Measurements from ENCODE around the gene RPS19. TPM values are rescaled to one million over a fixed set of nuclear protein-coding genes. Genes with fewer than 3 reads are reported as not detected.

The RPS19 gene
- total RNA-seq, 1 experiment from 2014 or later = 3,297 TPM

DNA sequence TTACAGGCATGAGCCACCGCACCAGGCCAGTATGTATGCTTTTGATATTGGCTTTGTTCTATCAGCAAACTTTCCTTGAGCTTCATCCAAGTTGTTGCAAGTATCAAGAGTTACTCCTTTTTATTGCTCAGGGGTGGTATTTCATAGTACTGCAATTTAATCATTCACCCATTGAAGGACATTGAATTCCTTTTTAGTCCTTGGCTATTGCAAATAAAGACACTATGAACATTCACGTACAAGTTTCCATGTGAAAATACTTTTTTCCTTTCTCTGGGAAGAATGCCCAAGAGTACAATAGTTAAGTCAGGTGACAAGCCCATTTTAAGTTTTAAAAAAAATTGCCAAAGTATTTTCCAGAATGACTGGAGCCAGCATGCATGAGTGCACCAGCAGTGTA, 43.3 kb upstream of the RPS19 start:
- DNase-seq = no peak
- TF ChIP-seq, protein P1, sequence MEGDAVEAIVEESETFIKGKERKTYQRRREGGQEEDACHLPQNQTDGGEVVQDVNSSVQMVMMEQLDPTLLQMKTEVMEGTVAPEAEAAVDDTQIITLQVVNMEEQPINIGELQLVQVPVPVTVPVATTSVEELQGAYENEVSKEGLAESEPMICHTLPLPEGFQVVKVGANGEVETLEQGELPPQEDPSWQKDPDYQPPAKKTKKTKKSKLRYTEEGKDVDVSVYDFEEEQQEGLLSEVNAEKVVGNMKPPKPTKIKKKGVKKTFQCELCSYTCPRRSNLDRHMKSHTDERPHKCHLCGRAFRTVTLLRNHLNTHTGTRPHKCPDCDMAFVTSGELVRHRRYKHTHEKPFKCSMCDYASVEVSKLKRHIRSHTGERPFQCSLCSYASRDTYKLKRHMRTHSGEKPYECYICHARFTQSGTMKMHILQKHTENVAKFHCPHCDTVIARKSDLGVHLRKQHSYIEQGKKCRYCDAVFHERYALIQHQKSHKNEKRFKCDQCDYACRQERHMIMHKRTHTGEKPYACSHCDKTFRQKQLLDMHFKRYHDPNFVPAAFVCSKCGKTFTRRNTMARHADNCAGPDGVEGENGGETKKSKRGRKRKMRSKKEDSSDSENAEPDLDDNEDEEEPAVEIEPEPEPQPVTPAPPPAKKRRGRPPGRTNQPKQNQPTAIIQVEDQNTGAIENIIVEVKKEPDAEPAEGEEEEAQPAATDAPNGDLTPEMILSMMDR (IDR thresholded peaks at IDR 0.05; ENCODE audit: insufficient read depth in 1 of 2, low read depth in 1 of 2, low read length in 1 of 2, severe bottlenecking in 1 of 2, unreplicated experiment in 1 of 2) = no peak
- ChIA-PET POLR2A (no interaction called here), CTCF (no interaction called here)
- no peaks in the 10 kb centered on the region for H3K36me3 Mint-ChIP-seq (ENCODE audit: insufficient read depth, unreplicated experiment)
- intact Hi-C loops (cut with micrococcal nuclease; ENCODE audit: unreplicated experiment) = no loop called here
- H3K4me3 ChIP-seq (ENCODE audit: low read depth, low read length) = no peak overlapping the region
- H3K27me3 Mint-ChIP-seq (ENCODE audit: insufficient read depth, unreplicated experiment) = peaks cover 17% of the 10 kb centered on the region
- no TSS peak for BruUV-seq (replicated peaks)
- no peaks in the 10 kb centered on the region for H3K4me1 ChIP-seq
- no peaks in the 10 kb centered on the region for H3K4me1 Mint-ChIP-seq (ENCODE audit: low read depth, unreplicated experiment)
- H3K27me3 ChIP-seq (replicated peaks; ENCODE audit: control insufficient read depth, insufficient read depth, low read length) = no peaks in the 10 kb centered on the region
- H3K9me3 Mint-ChIP-seq (ENCODE audit: unreplicated experiment) = no peaks in the 10 kb centered on the region
- no peaks in the 10 kb centered on the region for H3K9me3 ChIP-seq
- no peak overlapping the region for H3K27ac Mint-ChIP-seq (ENCODE audit: unreplicated experiment)
- no peaks in the 10 kb centered on the region for H3K36me3 ChIP-seq (ENCODE audit: control insufficient read depth, insufficient read depth, low read length)
- no peak overlapping the region for H3K4me3 Mint-ChIP-seq (ENCODE audit: unreplicated experiment)

DNA sequence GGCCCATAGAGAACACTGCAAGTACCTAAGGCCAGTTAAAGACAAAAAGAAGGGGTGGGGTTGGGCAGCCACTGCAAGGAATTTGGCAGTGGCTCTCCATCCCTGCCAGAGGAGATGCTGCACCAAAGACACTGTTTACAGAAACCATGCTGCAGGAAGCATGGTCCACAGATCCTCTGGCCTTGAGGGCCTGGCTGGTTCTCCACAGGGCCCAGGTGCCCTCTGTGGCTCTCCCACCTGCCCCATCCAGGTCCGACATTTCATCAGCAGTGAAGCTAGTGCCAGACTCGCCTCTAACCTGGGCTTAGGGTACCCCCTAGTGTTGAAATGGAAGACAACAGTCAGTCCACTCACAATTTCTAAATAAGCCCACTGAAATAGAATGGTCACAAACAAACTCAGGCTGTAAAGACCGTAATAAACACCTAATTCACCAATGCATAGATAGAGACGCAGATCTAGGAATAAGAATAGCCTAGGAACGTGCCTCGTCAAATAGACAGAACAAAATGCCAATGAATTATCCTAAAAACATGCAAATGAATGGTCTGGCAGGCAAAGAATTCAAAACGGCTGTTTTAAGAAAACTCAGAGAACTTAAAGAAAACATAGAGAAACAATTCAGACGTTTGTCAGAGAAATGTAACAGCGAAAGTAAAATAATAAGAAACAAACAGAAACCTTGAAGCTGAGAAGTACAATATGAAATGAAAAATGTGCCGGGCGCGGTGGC, 38.9 kb upstream of the RPS19 start:
- BruUV-seq (replicated peaks) = no TSS peak
- intact Hi-C loops (cut with micrococcal nuclease; ENCODE audit: unreplicated experiment) = loop anchor here (1.0 kb wide), 1 partner anchor 26 kb away; no protein-coding TSS in a partner anchor
- Mint-ChIP-seq H3K36me3 (ENCODE audit: insufficient read depth, unreplicated experiment) (no peaks in the 10 kb centered on the region), H3K4me1 (ENCODE audit: low read depth, unreplicated experiment) (no peaks in the 10 kb centered on the region), H3K4me3 (ENCODE audit: unreplicated experiment) (no peak overlapping the region), H3K9me3 (ENCODE audit: unreplicated experiment) (no peaks in the 10 kb centered on the region), H3K27me3 (ENCODE audit: insufficient read depth, unreplicated experiment) (peaks cover 21% of the 10 kb centered on the region), H3K27ac (ENCODE audit: unreplicated experiment) (no peak overlapping the region)
- Histone ChIP-seq H3K27me3 (replicated peaks; ENCODE audit: control insufficient read depth, insufficient read depth, low read length) (no peaks in the 10 kb centered on the region), H3K9me3 (no peaks in the 10 kb centered on the region), H3K4me3 (ENCODE audit: low read depth, low read length) (no peak overlapping the region), H3K4me1 (no peaks in the 10 kb centered on the region), H3K36me3 (ENCODE audit: control insufficient read depth, insufficient read depth, low read length) (no peaks in the 10 kb centered on the region)
- POLR2A ChIA-PET = no interaction called here
- CTCF ChIA-PET = interaction anchor here (0.6 to 1.7 kb wide), 7 partner anchors 23 to 114 kb away, joined by 3 to 20 read pairs (median 4); no protein-coding TSS in a partner anchor
- DNase-seq = peak in 1 of 2 experiments; percentile 75
- TF ChIP-seq, protein P1 (IDR thresholded peaks at IDR 0.05; ENCODE audit: insufficient read depth in 1 of 2, low read depth in 1 of 2, low read length in 1 of 2, severe bottlenecking in 1 of 2, unreplicated experiment in 1 of 2) = peak; percentile 66 to 81

- intact Hi-C loops (cut with micrococcal nuclease; ENCODE audit: unreplicated experiment) = no loop called here
- ChIA-PET POLR2A (no interaction called here), CTCF (no interaction called here)
- Histone ChIP-seq H3K36me3 (ENCODE audit: control insufficient read depth, insufficient read depth, low read length) (no peaks in the 10 kb centered on the region), H3K27me3 (replicated peaks; ENCODE audit: control insufficient read depth, insufficient read depth, low read length) (peaks cover 2% of the 10 kb centered on the region; the same call in 1 of the 2 replicates), H3K9me3 (no peaks in the 10 kb centered on the region), H3K4me1 (no peaks in the 10 kb centered on the region), H3K4me3 (ENCODE audit: low read depth, low read length) (no peak overlapping the region)
- no peak overlapping the region for H3K4me3 Mint-ChIP-seq (ENCODE audit: unreplicated experiment)
- no peak for DNase-seq
- no peaks in the 10 kb centered on the region for H3K9me3 Mint-ChIP-seq (ENCODE audit: unreplicated experiment)
- peaks cover 22% of the 10 kb centered on the region for H3K27me3 Mint-ChIP-seq (ENCODE audit: insufficient read depth, unreplicated experiment)
- no peaks in the 10 kb centered on the region for H3K4me1 Mint-ChIP-seq (ENCODE audit: low read depth, unreplicated experiment)
- no peak overlapping the region for H3K27ac Mint-ChIP-seq (ENCODE audit: unreplicated experiment)
- BruUV-seq (replicated peaks) = no TSS peak
- TF ChIP-seq, protein P1 (IDR thresholded peaks at IDR 0.05; ENCODE audit: insufficient read depth in 1 of 2, low read depth in 1 of 2, low read length in 1 of 2, severe bottlenecking in 1 of 2, unreplicated experiment in 1 of 2) = no peak
- no peaks in the 10 kb centered on the region for H3K36me3 Mint-ChIP-seq (ENCODE audit: insufficient read depth, unreplicated experiment)
Measured at GRCh38 chr19:41837981-41838708, 21.9 kb upstream of the RPS19 start.

Measured in Caco-2 (cell line).